Dermis microvascular lymphatic vessel endothelial cell (primary cell): ENCODE measurements around the gene STK24. TPM values are rescaled to one million over a fixed set of nuclear protein-coding genes. Genes with fewer than 3 reads are reported as not detected.
"Not testable (repeated sequence)": the region's sequence is repeated elsewhere in the genome, so short reads cannot be mapped to it uniquely, and the experiment has no call there.

Experiments
- DNase-seq, 2 donors: peaks; one replicate each; pipeline versions ENCODE4 v3.0.0 to v3.0.0-alpha.2; 2010; ENCODE audit warnings: low read depth in 2 of 2
- total RNA-seq: library from RNA; depleted of rRNA; stranded (reverse); fragments of >200 nt; gene quantifications from 2 replicates; pipeline ENCODE4 v1.2.1, GENCODE V29; 2014

Gene STK24
- total RNA-seq, 1 donor from 2014 or later: 34.0 TPM

DNA sequence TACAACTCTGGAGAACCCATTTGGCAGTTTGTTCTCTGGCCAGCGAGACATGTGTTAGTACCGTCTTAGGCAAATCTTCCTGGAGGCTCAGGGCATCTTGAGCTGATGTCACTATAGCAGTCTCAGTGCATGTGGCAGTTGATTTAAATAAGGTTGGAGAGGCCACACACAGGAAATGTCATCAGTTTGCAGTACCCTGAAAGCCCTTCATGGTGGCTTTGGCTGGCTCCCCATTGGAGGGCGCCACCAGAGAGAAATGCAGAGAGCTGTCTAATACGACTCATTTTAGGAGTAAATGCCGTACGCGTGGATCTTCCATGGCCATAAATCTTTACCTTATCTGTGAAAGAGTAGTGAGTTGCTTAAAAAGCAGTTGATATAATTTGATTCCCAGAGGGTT, 163.1 kb downstream of the STK24 start:
- no peak for DNase-seq

DNA sequence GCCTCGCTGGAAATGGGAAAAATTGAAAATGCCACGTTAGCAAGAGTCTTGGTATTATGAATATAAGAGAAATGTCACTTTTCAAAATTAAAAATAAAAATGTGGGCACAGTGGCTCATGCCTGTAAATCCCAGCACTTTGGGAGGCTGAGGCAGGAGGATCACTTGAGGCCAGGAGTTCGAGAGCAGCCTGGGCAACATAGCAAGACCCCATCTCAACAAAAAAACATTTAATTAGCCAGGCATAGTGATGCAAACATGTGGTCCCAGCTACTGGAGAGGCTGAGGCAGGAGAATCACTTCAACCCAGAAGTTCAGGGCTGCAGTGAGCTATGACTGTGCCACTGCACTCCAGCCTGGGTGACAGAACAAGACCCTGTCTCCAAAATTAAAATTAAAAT, 163.6 kb downstream of the STK24 start:
- DNase-seq: not testable (repeated sequence)

- peak in 1 of 2 donors; percentile 20 for DNase-seq
Observed at GRCh38 chr13:98411617-98412265, 165.2 kb downstream of the STK24 start.

DNA sequence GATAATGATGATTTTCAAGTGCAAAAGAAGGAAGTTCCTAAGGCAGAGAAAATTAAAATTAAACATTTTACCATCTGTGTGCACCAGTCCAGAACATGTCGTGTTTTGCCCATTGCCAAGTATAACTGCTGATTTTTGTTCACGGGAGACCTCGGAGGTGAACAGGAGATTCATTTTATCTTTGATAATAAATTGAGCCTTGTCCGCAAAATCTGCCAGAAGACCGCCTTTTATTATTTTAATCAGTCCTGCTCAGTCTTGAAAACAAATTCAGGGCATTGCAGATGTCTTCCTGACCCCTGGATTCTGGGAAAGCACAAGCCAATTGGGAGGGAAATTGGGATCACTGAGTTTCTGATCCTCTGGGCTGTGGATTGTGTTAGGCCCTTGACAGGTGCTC, 165.9 kb downstream of the STK24 start:
- DNase-seq: no peak

DNA sequence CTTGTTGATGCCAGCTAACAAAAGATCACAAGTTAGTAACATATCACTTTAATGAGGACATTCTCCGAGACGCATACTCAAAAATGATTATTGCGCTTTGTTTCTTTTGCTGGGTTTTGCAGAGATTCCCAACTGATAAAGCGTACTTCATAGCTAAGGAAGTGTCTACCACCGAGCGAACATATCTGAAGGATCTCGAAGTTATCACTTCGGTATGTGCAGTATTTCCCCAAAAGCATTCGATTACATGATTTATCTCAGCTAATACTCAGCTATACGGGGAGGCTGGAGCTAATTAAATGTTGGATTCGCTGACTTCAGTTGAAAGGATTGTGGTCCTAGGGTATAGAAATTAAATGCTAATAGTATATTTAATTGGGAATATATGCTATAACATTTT, 166.3 kb downstream of the STK24 start:
- no peak for DNase-seq

- DNase-seq: no peak
Observed at GRCh38 chr13:98409281-98409680, 167.6 kb downstream of the STK24 start.

GRCh38 chr13:98407575-98407974, 169.3 kb downstream of the STK24 start:
- DNase-seq: no peak

- no peak for DNase-seq
Observed at GRCh38 chr13:98406971-98407370, 169.9 kb downstream of the STK24 start.

GRCh38 chr13:98406427-98406826, 170.5 kb downstream of the STK24 start:
- no peak for DNase-seq

DNA sequence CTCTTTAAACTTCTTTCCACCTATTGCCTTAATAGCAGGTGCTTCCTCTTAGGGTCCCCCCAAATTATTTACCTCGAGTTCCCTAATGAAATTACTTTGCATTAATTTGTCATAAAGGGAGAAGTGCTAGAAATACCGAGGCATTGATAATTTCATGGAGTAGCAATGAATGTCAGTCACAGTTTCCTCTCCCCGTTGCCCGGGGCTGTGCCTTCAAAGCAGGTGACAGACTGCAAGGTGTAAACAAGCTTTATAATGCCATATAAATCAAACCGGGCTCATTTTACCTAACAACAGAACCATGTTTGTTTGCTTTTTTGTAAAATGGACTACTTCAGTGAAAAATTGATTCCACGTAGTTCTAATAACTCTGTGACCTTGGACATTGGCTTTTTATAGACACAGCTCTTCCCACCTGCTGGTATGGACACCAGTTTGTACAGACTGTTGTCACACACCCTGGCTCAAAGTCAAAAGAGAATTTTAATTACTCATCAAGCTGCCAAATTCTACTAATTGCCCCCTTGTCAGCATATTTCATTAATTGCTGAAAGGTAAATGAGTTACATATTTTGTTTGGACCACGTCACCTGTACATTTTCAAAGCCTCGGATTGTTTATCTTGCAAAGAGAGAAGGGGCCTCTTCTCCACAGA, 171.1 kb downstream of the STK24 start:
- DNase-seq: no peak

- no peak for DNase-seq
Observed at GRCh38 chr13:98405107-98405571, 171.8 kb downstream of the STK24 start.

GRCh38 chr13:98403076-98403475, 173.8 kb downstream of the STK24 start:
- no peak for DNase-seq

GRCh38 chr13:98401934-98402333, 175.0 kb downstream of the STK24 start:
- no peak for DNase-seq

DNA sequence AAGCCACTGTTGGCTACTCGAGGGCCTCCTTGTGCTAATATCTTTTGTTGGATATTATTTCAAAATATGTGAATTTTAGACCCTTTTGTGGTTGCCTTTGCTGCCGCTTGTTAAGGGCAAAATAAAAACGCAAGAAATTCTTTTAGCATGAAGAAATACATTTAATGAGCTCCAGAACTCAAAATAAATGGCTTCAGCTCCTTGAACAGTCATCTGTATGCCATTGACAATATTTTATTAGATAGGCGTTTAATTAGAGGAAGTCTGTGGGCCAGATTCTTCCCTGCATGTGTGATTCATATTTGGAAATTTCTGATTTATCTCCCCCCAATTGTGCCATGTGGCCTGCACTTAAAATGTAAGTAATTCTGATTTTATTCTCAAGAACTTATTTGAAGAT, 177.2 kb downstream of the STK24 start:
- DNase-seq: no peak

DNA sequence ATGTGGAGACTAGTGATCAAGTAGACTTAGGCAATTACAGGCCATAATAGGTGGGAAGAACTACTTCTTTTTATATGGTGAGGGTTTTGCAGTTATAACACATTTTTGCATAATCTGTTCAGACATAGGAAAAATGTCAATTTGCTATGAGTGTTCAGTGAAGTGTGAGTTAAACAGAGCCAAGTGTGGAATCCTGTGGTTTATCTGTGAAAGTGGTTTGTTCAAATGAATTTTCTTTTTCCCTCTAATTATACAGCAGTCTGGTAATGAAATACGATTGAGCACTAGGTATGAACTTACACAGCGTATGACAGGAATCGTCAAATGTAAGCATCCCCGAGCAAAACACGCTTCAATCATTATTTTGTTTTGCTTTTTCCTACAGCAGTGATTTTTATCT, 178.3 kb downstream of the STK24 start:
- DNase-seq: no peak

GRCh38 chr13:98397861-98398260, 179.0 kb downstream of the STK24 start:
- DNase-seq: no peak

GRCh38 chr13:98397221-98397620, 179.7 kb downstream of the STK24 start:
- DNase-seq: peak in 1 of 2 donors; percentile 13

DNA sequence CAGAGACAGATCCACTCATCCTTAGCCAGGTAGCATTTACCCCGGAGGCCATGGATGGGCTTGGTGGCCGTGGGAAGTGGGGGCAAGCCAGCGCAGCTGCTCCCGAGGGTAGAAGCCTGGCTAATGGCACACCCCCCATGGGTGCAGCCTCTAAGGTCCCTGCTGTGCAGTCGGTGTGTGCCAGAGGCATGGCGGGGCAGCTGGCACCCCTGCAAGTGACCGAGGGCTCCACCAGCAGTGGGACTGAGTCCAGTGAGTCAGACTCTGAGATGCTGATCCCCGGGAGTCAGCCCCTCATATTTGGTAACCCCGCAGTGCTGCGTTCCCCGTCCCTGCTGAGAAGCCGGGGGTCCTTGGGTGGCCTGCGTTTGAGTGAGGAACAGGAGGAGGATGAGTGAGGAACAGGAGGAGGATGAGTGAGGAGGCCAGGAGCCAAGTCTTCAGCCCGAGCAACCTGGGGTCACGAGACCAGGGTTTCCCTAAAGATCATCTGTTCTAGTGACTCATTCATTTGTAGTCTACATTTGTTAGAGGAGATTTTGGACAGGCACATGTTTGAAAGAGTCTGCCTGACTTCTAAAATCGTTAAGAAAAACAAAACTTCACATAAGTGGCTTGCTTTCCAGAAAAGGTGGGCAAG, 180.7 kb downstream of the STK24 start:
- no peak for DNase-seq

Other genes starting within 250 kb of the STK24 start
- not detected in 2 replicates for gene SLC15A1, start 175.6 kb upstream of the STK24 start, total RNA-seq